C4-2B (cell line): ENCODE results near the gene B4GALNT2.

Experiments
- ZFX ChIP-seq: fragments of 450-650 bp; IDR thresholded peaks from 2 replicates; pipeline ENCODE4 v1.6.1; 2017
- TF ChIP-seq, protein P1 (sequence below): fragments of 450-650 bp; conservative IDR thresholded peaks from 2 replicates; pipeline ENCODE4 v1.5.1; 2017; ENCODE audit warnings: mild to moderate bottlenecking

DNA sequence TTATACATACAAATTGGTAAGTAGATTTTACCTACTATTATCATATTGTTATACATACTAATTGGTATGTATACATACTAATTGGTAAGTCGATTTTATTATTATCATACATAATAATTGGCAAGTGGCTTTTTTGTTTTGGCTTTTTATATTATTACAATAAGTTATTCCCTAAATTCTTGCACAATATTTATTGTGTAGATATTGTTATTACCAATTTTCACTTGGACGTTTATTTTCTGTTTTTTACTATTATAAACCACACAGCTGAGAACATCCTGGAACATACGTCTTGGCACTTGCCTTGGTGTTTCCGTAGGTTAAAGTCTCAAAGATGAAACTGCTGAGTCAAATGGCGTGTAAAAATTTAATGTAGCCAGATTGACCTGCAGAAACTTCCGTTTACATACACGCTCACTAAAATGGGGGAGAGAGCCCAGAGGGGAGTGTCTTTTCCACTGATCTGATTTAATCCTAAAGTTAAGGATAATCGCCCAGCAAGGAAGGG, 58.9 kb downstream of the B4GALNT2 start:
- TF ChIP-seq, protein P1, sequence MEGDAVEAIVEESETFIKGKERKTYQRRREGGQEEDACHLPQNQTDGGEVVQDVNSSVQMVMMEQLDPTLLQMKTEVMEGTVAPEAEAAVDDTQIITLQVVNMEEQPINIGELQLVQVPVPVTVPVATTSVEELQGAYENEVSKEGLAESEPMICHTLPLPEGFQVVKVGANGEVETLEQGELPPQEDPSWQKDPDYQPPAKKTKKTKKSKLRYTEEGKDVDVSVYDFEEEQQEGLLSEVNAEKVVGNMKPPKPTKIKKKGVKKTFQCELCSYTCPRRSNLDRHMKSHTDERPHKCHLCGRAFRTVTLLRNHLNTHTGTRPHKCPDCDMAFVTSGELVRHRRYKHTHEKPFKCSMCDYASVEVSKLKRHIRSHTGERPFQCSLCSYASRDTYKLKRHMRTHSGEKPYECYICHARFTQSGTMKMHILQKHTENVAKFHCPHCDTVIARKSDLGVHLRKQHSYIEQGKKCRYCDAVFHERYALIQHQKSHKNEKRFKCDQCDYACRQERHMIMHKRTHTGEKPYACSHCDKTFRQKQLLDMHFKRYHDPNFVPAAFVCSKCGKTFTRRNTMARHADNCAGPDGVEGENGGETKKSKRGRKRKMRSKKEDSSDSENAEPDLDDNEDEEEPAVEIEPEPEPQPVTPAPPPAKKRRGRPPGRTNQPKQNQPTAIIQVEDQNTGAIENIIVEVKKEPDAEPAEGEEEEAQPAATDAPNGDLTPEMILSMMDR, result no peak
- TF ChIP-seq ZFX, result no peak
